A673 (cell line): ENCODE measurements around the gene EHF. TPM values are rescaled to one million over a fixed set of nuclear protein-coding genes. Genes with fewer than 3 reads are reported as not detected.

Experiments
- BruUV-seq: library from RNA; stranded (reverse); fragments of 400-500 nt; replicated peaks from 2 replicates; lab custom pipeline; 2021; lab: Mats Ljungman, UMichigan
- CTCF ChIA-PET: fragments of 300-600 bp; sonication (Branson Sonifier 250); formaldehyde crosslinking; loops from one replicate; lab custom pipeline; 2022; ENCODE audit warnings: antibody characterized with exemption; lab: Charles Lee
- POLR2A ChIA-PET: fragments of 300-600 bp; sonication (Branson Sonifier 250); formaldehyde crosslinking; loops from one replicate; lab custom pipeline; 2022; ENCODE audit warnings: antibody characterized with exemption; ENCODE audit not compliant: low non-redundant PET; lab: Charles Lee
- DNase-seq: peaks from one replicate; pipeline ENCODE4 v3.0.0-alpha.2; 2015; ENCODE audit warnings: low spot score
- H3K27ac ChIP-seq: fragments of 200-600 bp; sonication (generic); 2 replicates; pipeline ENCODE4 v1.5.1; 2016; ENCODE audit warnings: mixed run types, low read depth, mild to moderate bottlenecking, mixed read lengths, antibody characterized with exemption, low read length; ENCODE audit not compliant: poor library complexity, severe bottlenecking
- H3K27me3 ChIP-seq: fragments of 200-600 bp; sonication (generic); replicated peaks from 2 replicates; pipeline ENCODE4 v1.6.1; 2017; ENCODE audit warnings: mixed run types, low read depth, mild to moderate bottlenecking, mixed read lengths, antibody characterized with exemption, low read length; ENCODE audit not compliant: insufficient read depth, poor library complexity
- H3K36me3 ChIP-seq: fragments of 200-600 bp; sonication (generic); 2 replicates; pipeline ENCODE4 v1.6.1; 2016; ENCODE audit warnings: mixed run types, mild to moderate bottlenecking, mixed read lengths, antibody characterized with exemption, low read length; ENCODE audit not compliant: insufficient read depth, poor library complexity, severe bottlenecking
- H3K4me1 ChIP-seq: fragments of 200-600 bp; sonication (generic); 2 replicates; pipeline ENCODE4 v1.6.1; 2017; ENCODE audit warnings: mixed run types, mild to moderate bottlenecking, mixed read lengths, antibody characterized with exemption, low read length; ENCODE audit not compliant: insufficient read depth, poor library complexity, severe bottlenecking
- H3K4me3 ChIP-seq: fragments of 200-600 bp; sonication (generic); 2 replicates; pipeline ENCODE4 v1.5.1; 2016; ENCODE audit warnings: low read depth, mixed run types, mild to moderate bottlenecking, mixed read lengths, low read length; ENCODE audit not compliant: poor library complexity, severe bottlenecking
- H3K9me3 ChIP-seq: fragments of 200-600 bp; sonication (generic); 2 replicates; pipeline ENCODE4 v1.6.1; 2016; ENCODE audit warnings: mixed run types, low read depth, mild to moderate bottlenecking, mixed read lengths, antibody characterized with exemption, low read length; ENCODE audit not compliant: poor library complexity, severe bottlenecking
- CTCF ChIP-seq: fragments of 300-800, 200-600 bp; sonication (generic); conservative IDR thresholded peaks from 2 replicates; pipeline ENCODE4 v1.5.1; 2017; ENCODE audit warnings: low read depth, mild to moderate bottlenecking, antibody characterized with exemption, low read length, moderate library complexity, mixed read lengths
- EZH2 ChIP-seq: fragments of 200-600 bp; sonication (generic); IDR thresholded peaks from 2 replicates; pipeline ENCODE4 v1.6.1; 2017; ENCODE audit warnings: borderline replicate concordance, low read depth, mild to moderate bottlenecking, mixed read lengths, antibody characterized with exemption, low read length; ENCODE audit not compliant: poor library complexity, severe bottlenecking
- intact Hi-C: fragments of 100-400 bp; cut with micrococcal nuclease; formaldehyde crosslinking; loops from one replicate; pipeline ENCODE4 v1.10.0; 2022; ENCODE audit not compliant: unreplicated experiment
- total RNA-seq: library from RNA; stranded (reverse); gene quantifications from 2 replicates; pipeline ENCODE4 v1.2.3, GENCODE V29; 2021

Gene EHF
- total RNA-seq, 1 experiment from 2014 or later: not detected

GRCh38 chr11:34595960-34596644 lies 24.8 kb upstream of the EHF start:
- no peak for TF ChIP-seq EZH2
- TF ChIP-seq CTCF: no peak
- no peak overlapping the region for H3K4me3 ChIP-seq
- peaks cover 23% of the 10 kb centered on the region for H3K4me1 ChIP-seq
- H3K36me3 ChIP-seq: no peaks in the 10 kb centered on the region
- intact Hi-C loops: no loop called here
- no peak overlapping the region for H3K27ac ChIP-seq
- H3K27me3 ChIP-seq: peaks cover 21% of the 10 kb centered on the region
- H3K9me3 ChIP-seq: peaks cover 4% of the 10 kb centered on the region
- POLR2A ChIA-PET: interaction anchor here (0.6 kb wide), 1 partner anchor 134 kb away, joined by 3 read pairs; no protein-coding TSS in a partner anchor
- DNase-seq: no peak
- CTCF ChIA-PET: no interaction called here
- no TSS peak for BruUV-seq

DNA sequence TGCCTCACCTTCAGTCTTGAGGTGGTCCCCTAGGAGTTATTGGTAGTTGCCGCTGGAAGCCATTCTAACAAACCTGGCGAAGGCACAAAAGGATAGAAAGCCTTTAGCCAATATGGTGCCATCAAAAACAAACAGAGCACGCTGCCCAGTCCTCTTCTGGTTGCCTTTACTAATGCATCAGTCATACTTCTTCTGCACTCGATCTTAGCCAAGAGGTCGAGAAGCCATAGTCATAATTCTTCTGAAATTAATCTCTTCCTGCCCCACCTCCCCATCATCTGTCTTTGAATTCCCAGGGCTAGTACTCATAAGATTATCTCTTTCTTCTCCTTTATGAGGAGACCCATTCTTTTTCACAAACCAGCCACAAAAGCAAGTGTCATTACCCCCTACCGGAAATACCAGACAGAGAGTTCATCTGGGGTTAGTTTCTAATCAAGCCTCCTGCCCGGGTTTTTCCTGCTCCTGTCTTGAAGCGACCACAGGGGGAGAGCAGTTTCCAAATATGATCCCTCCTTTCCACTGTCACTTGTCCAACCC lies 21.4 kb upstream of the EHF start:
- no peaks in the 10 kb centered on the region for H3K36me3 ChIP-seq
- H3K27ac ChIP-seq: peak overlapping the region; percentile 46
- POLR2A ChIA-PET: no interaction called here
- intact Hi-C loops: no loop called here
- BruUV-seq: no TSS peak
- DNase-seq: peak; percentile 94
- peaks cover 23% of the 10 kb centered on the region for H3K4me1 ChIP-seq
- H3K4me3 ChIP-seq: no peak overlapping the region
- H3K27me3 ChIP-seq: no peaks in the 10 kb centered on the region
- H3K9me3 ChIP-seq: no peaks in the 10 kb centered on the region
- TF ChIP-seq EZH2: no peak
- TF ChIP-seq CTCF: no peak
- CTCF ChIA-PET: no interaction called here

DNA sequence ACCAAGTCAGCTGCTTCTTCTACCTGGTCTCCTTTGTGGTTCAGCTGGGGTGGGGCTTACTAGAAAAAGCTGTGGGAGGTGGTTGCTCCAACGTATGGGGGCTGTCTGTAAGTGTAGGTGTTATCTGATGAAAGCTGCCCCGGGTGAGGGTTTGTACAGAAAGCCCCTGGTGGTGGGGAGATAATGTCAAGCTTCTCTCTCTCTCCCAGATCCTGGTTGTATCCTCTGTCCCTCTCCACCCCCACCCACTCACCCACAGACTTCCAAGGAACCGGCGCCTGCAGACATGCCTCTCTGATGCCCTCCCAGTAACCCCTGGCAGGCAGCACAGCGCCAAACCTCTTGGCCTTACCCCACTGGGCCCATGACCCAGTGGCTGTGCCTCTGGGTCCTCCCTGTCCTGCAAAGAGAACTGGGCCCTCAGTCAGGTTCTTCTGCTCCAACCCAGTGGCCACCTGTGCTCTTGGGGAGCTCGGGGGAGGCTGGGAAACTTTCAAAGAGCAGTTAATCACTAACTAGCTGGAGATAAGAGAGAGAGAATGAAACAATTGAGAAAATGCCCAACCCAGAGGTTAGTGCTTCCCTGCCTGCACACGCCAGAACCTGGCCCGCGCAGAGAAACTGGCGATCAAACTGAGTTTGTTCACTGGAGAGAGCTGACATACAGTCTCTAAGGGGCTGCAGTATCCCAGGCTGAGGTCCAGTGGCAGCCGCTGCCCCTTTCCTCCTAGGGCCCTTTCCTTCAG lies 20.4 kb upstream of the EHF start:
- no peak for DNase-seq
- Histone ChIP-seq H3K36me3 (no peaks in the 10 kb centered on the region), H3K27me3 (no peaks in the 10 kb centered on the region), H3K4me3 (no peak overlapping the region), H3K4me1 (peaks cover 23% of the 10 kb centered on the region), H3K27ac (peak overlapping the region; percentile 46), H3K9me3 (no peaks in the 10 kb centered on the region)
- intact Hi-C loops: no loop called here
- ChIA-PET CTCF (no interaction called here), POLR2A (no interaction called here)
- no TSS peak for BruUV-seq
- no peak for TF ChIP-seq CTCF
- TF ChIP-seq EZH2: no peak
